H1 (cell line): ENCODE measurements around the gene C19orf12.

Source experiments
- ATF2 ChIP-seq: IDR thresholded peaks from 2 replicates; pipeline ENCODE4 v1.6.1; 2012; ENCODE audit warnings: low read length, inconsistent platforms
- ATF3 ChIP-seq: IDR thresholded peaks from 2 replicates; pipeline ENCODE4 v1.6.1; 2011; ENCODE audit warnings: low read depth, mild to moderate bottlenecking, low read length; ENCODE audit not compliant: insufficient read depth
- BRCA1 ChIP-seq: IDR thresholded peaks from 2 replicates; pipeline ENCODE4 v1.6.1; 2012; ENCODE audit warnings: low read depth, low read length, improper control_type of control experiment
- CEBPB ChIP-seq: IDR thresholded peaks from 2 replicates; pipeline ENCODE4 v1.6.1; 2012; ENCODE audit warnings: low read depth, low read length
- EP300 ChIP-seq, 2 experiments: IDR thresholded peaks; 1 replicate in 1 of 2; 2 replicates in 1 of 2; pipeline ENCODE4 v1.6.1; 2011 to 2012; ENCODE audit warnings: low read depth in 2 of 2, low read length in 2 of 2, mild to moderate bottlenecking in 2 of 2, borderline replicate concordance in 1 of 2, inconsistent platforms in 1 of 2, moderate library complexity in 1 of 2
- EZH2 ChIP-seq: fragments of 200-600 bp; sonication (generic); IDR thresholded peaks from 2 replicates; pipeline ENCODE4 v1.7.1; 2012; ENCODE audit warnings: low read depth, mild to moderate bottlenecking, moderate library complexity, low read length, inconsistent platforms; ENCODE audit not compliant: severe bottlenecking
- GTF2F1 ChIP-seq: IDR thresholded peaks from 2 replicates; pipeline ENCODE4 v1.6.1; 2012; ENCODE audit warnings: low read depth, low read length, improper control_type of control experiment, borderline replicate concordance
- POLR2AphosphoS5 ChIP-seq: IDR thresholded peaks from 2 replicates; pipeline ENCODE4 v1.6.1; 2011; ENCODE audit warnings: low read depth, low read length
- SIN3A ChIP-seq, 2 experiments: IDR thresholded peaks in 1 of 2; conservative IDR thresholded peaks in 1 of 2; 2 replicates each; pipeline ENCODE4 v1.6.1; 2011 to 2012; ENCODE audit warnings: low read length in 2 of 2, improper control_type of control experiment in 1 of 2, low read depth in 1 of 2, mild to moderate bottlenecking in 1 of 2
- TAF1 ChIP-seq: IDR thresholded peaks from 2 replicates; pipeline ENCODE4 v1.6.1; 2011; ENCODE audit warnings: mild to moderate bottlenecking, low read depth, low read length
- YY1 ChIP-seq: IDR thresholded peaks from 2 replicates; pipeline ENCODE4 v1.6.1; 2011; ENCODE audit warnings: low read depth, mild to moderate bottlenecking, low read length
- TF ChIP-seq, protein P1 (sequence below), 3 experiments: IDR thresholded peaks; 1 replicate in 2 of 3; 2 replicates in 1 of 3; pipeline versions ENCODE4 v1.5.1 to v1.6.1; 2011; ENCODE audit warnings: low read length in 3 of 3, mild to moderate bottlenecking in 3 of 3, inconsistent platforms in 2 of 3, low read depth in 1 of 3, moderate library complexity in 1 of 3; ENCODE audit not compliant: insufficient read depth in 1 of 3; ENCODE audit errors: control extremely low read depth in 1 of 3

- TF ChIP-seq, protein P1, sequence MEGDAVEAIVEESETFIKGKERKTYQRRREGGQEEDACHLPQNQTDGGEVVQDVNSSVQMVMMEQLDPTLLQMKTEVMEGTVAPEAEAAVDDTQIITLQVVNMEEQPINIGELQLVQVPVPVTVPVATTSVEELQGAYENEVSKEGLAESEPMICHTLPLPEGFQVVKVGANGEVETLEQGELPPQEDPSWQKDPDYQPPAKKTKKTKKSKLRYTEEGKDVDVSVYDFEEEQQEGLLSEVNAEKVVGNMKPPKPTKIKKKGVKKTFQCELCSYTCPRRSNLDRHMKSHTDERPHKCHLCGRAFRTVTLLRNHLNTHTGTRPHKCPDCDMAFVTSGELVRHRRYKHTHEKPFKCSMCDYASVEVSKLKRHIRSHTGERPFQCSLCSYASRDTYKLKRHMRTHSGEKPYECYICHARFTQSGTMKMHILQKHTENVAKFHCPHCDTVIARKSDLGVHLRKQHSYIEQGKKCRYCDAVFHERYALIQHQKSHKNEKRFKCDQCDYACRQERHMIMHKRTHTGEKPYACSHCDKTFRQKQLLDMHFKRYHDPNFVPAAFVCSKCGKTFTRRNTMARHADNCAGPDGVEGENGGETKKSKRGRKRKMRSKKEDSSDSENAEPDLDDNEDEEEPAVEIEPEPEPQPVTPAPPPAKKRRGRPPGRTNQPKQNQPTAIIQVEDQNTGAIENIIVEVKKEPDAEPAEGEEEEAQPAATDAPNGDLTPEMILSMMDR (IDR thresholded peaks at IDR 0.05; ENCODE audit: control extremely low read depth in 1 of 3, insufficient read depth in 1 of 3, low read depth in 1 of 3, low read length in 3 of 3) = no peak
- TF ChIP-seq EZH2 (no peak), GTF2F1 (no peak), POLR2AphosphoS5 (no peak), EP300 (IDR thresholded peaks at IDR 0.05; ENCODE audit: borderline replicate concordance in 1 of 2, low read depth in 2 of 2, low read length in 2 of 2) (no peak), ATF2 (no peak), CEBPB (no peak), BRCA1 (no peak), SIN3A (conservative IDR thresholded peaks at IDR 0.05 in 1 of 2, IDR thresholded peaks at IDR 0.05 in 1 of 2; ENCODE audit: low read depth in 1 of 2, low read length in 2 of 2) (no peak), YY1 (no peak), ATF3 (no peak), TAF1 (no peak)
Measured at GRCh38 chr19:29706635-29707034, 8.4 kb downstream of the C19orf12 start.
